GM19035 (cell line): ENCODE results near the gene KCNQ1.

ENCODE experiments used
- ATAC-seq: cut with Tn5 transposase; IDR thresholded peaks from one replicate; pipeline ENCODE4 v1.9.1; 2021; ENCODE audit not compliant: unreplicated experiment

Gene KCNQ1

DNA sequence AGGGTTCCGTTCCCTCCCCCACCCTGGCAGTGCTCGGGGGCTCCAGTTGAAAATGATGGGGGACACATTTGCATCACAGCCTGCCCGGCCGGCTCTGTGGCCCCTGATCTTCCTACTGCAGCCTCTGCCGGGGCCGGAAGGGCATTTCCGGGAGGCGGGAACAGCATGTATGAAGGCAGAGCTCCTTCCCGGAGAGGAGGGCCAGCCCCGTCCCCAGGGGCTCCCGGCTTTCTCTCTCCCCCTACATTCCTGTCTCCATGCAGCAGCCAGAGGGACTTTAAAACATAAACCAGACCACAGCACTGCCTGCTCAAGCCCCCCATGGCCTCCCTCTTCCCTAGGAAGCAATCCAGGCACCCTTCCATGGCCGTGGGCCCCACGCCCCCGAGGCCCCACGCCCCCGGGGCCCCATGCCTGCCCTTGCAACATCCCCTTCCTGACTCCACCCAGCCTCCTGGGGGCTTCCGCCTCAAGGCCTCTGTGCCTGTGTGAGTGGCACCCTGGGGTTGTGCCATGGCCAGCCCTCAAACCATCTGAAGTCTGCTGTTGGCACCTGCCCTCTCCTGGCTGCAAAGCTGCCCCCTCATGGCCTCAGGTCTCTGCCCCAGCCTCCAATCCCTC is 367.7 kb downstream of the KCNQ1 start:
- ATAC-seq = no peak

- ATAC-seq = no peak
Measured at GRCh38 chr11:2813141-2813908, 368.5 kb downstream of the KCNQ1 start.

- no peak for ATAC-seq
Measured at GRCh38 chr11:2813968-2814367, 369.2 kb downstream of the KCNQ1 start.

DNA sequence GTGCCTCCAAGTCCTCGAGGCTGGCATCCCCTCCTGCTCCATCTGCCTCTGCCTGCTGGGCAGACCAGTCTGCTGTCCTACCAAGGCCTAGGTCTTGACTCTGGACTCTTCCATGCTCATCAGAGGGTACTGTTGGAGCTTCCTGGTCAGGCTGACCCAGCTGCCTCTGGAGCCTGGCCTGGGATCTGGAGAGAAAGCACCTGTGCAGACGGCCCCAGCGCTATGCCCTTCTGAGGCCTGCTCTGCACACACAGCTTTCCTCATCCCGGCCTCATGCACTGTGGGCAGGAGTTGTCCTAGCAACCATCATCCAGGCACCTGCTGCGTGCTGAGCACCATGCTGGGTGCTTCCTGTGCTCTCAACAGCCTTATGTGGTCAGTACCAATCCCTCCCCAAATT is 369.9 kb downstream of the KCNQ1 start:
- ATAC-seq = no peak

DNA sequence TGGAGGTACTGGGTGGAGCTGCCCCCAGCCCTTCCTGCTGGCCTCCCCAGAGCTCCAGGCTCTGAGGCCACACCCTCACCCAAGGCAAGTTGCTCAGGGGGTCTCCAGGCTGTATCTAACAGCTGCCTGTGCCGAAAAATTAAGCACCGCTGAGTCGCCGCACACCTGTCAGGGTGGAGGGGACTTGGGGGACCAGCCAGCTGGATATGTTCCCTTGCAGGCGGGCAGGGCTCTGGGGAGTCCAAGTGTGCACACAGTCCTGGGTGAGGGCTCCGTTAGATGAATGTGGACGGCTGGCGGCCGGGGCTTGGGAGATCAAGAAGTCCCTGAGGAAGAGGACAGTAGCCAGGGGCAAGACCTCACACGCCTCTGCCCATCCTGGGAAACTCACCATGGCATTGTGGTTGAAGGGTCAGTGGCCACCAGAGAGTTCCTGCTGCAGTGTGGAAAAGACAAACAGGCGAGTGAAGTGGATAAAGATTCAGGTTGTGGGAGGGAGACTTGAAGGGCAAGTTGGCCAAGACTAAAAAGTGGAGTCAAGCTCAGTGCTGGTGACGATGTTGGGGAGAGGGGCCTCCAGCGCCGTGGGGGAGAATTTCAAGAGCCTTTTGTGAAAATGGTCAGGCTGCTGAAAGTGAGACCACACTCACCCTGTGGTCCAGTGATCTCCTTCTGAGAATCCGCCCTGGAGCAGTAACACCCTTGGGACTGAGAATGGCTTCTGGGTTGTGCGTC is 371.1 kb downstream of the KCNQ1 start:
- ATAC-seq = no peak

DNA sequence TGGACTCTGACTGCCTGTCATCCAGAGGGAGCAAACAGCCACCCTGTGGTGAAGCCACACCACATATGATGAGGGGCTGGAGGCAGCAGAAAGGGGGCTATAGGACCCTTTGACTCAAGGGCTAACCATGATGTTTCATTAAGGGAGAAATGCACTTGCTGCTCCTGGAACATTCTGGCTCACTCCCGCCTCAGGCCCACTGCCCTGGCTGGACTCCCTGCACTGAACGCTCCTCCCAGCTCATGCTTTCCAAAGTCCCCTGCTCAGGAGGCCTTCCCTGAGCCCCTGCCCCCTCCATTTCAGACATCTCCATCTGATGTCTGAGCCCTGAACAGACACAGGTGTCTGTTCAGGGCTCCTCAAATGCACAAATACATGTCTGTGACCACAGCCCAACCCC is 371.7 kb downstream of the KCNQ1 start:
- no peak for ATAC-seq

DNA sequence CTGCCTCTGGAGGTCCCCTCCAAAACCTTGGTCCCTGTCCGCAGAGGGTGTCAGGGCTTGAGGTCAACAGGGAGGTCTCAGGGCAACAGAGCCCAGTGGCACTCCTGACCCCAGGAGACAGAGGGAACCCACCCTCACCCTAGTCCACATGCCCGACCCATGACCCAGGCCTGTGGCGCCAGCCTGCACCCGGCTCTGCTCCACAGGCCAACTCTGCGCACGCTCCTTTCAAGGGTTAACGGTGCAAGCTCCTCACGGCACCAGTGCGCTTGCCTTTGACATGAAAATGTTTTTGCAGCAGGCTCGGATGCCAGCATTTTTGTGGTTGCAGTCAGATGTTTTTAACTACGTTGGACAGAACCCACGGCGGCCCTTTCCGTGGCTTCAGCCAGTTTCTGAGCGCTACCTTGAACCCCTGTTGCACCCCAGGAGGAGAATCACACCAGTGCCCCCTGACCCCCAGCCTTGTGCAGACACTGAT is 372.2 kb downstream of the KCNQ1 start:
- ATAC-seq = no peak

GRCh38 chr11:2817431-2817830 is 372.6 kb downstream of the KCNQ1 start:
- no peak for ATAC-seq

DNA sequence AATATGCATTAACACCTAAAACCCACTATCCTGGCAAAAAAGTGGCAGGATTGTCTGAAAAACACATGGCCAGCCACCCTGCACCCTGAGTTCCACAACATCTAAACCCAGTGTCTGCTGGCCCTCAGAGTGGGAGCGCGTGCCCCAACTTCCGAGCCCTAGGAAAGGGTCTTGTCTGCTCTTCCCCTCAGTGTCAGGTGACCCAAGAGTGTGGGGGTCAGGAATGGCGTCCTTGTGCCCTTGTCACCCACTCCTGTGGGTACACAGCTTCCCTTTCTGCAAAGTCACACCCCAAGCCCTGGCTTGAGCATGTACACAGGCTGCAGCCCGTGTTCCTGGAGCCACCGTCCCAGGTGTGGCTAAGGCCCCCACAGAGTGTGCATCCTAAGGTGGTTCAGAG is 373.2 kb downstream of the KCNQ1 start:
- no peak for ATAC-seq

GRCh38 chr11:2818503-2818902 is 373.7 kb downstream of the KCNQ1 start:
- ATAC-seq = no peak

- ATAC-seq = no peak
Measured at GRCh38 chr11:2819316-2819715, 374.5 kb downstream of the KCNQ1 start.

- ATAC-seq = no peak
Measured at GRCh38 chr11:2820976-2821375, 376.2 kb downstream of the KCNQ1 start.

- no peak for ATAC-seq
Measured at GRCh38 chr11:2821891-2822290, 377.1 kb downstream of the KCNQ1 start.

DNA sequence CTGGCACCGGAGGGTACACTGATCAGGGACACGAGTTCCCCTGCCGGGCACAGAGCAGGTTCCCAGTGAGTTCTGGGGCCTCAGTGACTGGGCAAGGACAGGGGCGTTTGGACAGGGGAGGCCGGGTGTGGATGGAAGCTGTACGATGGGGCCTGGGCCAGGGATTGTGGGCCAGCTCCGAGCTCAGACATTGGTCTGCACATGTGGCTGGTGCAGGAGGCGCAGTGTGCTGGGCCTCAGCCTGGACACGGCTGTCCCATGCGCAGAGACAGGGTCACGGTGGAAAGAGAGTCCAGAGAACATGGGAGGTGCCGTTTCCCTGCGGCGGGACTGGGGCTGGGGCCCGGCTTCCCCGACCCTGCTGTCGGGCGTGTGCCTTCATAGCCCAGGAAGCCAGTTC is 380.0 kb downstream of the KCNQ1 start:
- ATAC-seq = no peak

DNA sequence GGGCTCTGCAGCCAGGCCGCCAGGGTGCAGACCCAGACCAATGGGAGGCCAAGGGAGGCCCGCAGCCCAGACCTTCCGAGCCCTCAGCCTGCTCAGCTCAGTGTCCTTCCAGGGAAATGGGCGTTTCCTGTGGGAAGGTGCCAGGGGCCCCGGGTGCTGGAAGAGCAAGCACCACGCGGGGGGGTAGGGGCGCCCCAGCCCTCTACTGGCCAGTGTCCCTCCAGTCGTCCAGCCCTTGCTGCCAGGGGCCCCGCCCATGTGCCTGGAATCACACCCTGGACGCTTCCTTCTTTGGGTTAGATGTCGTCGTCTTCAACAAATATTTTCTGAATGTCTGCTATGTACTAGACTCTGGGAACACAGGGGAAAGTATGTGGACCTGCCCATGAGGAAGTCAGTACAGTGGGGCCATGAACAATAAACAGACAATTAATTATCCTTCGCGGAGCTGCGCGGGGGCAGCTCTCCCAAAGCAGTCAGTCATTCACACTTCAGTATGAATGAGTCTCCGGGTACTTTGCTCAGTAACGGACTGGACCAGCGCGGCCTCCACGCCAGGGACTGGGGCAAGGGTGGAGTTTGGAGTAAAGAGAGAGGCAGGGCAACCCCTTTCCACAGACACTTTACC is 380.6 kb downstream of the KCNQ1 start:
- ATAC-seq = no peak

DNA sequence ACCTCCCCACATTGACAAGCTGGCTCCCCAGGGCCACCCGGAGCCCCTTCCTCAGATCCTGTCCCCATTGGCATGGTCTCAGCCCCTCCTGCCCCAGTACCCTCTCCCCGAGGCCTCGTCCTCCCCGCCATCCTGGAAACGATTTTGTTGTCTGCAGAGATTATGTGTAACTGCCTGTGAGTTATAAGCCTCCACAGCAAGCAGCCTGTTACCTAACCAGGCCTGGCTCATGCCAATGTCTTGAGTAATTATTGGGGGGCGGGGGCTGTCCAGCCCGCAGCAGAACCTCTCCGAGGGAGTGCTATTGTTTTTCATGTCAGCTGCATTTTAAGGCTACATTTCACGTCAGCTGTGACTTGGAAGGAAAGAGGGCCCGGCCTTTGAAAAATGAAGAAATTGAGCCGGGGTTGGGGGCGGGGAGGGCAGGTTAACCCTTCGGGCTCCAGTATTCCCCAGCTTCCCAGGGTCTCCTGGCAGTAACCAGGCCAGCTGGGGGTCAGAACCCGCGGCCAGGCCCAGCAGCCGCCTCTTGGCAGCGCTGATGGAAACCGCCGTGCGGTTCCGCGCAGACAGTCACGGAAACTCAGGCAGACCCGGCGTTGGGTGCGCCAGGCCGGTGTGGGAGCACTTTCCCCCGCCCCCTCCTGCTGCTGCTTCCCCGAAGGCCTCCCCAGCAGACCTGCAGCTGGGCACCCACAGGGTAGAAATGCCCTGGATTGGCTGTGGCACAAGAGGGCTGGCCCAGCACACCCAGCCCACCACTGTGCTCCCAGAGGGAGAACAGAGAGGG is 381.3 kb downstream of the KCNQ1 start:
- ATAC-seq = no peak

- no peak for ATAC-seq
Measured at GRCh38 chr11:2826679-2827056, 381.9 kb downstream of the KCNQ1 start.

DNA sequence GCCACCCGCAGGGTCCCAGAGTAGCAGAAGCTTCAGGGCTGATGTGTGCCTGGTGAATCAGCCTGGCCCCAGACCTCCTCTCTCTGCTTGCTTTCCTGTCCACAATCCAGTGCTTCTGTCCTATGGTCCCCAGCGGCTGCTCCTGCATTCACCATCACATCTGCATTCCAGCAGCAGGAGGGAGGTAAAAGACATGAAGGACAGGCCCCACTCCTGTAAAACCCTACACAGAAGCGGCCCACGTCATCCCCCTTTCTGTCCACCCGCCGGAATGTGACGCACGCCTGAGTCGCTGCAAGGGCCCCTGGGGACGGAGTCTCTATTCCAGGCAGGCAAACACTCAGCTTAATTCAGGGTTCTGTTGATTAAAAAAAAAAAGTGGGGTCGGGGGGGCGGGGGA is 382.4 kb downstream of the KCNQ1 start:
- ATAC-seq = no peak

- ATAC-seq = no peak
Measured at GRCh38 chr11:2827792-2828191, 383.0 kb downstream of the KCNQ1 start.

DNA sequence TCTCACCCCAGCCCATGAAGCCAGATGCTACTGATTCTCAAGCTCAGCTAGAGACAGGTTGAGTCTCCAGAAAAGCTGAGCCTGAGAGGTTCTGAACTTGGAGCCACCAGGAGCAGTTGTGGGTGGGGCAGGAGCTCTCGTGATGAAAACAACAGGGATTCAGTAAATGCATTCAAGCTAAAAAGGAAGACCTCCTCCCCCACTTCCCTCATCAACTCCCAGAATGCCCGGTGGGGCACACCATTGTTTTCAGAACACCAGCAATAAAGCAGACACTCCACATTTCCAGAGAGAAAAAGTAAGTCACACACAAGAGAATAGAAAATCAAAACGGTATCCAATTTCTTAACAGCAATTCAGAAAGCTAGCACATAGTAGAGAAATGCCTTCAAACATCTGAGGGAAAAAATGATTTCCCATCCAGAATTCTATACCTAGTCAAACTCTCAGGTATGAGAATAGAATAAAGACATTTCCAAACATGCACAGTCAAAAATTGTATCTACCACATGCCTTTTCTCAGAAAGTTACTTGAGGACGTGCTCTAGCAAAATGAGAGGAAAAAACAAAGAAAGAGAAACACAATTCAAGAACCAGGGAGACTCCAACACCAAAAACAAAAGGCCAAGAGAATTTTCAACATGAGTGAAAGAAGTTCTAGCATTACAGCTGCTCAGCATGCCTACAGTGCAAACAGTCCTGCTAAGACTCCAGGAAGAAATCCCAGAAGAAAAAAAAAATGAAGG is 383.9 kb downstream of the KCNQ1 start:
- ATAC-seq = no peak
